ENCODE measurements around the gene CALHM5.

Gene CALHM5

GRCh38 chr6:116483616-116484015 lies 27.8 kb upstream of the CALHM5 start:
- Histone ChIP-seq H3K4me3 (ENCODE audit: low read depth, low read length) (no peak overlapping the region), H3K4me1 (ENCODE audit: control insufficient read depth, insufficient read depth, low read length) (peaks cover 18% of the 10 kb centered on the region; the same call in 1 of the 2 replicates), H3K27ac (ENCODE audit: extremely low read depth, low read depth, low read length) (no peak overlapping the region), H3K36me3 (ENCODE audit: control insufficient read depth in 2 of 2, insufficient read depth in 1 of 2, low read length in 2 of 2) (no peaks in the 10 kb centered on the region), H3K9me3 (ENCODE audit: control insufficient read depth, insufficient read depth, low read depth, low read length) (no peaks in the 10 kb centered on the region)
- ChIA-PET POLR2A (no interaction called here), CTCF (interaction anchor here (0.6 to 0.7 kb wide), 2 partner anchors 81 to 86 kb away, joined by 3 read pairs; no protein-coding TSS in a partner anchor)
- TF ChIP-seq PRDM6 (tag by site-specific recombination; IDR thresholded peaks at IDR 0.05) = peak; percentile 62
- peak; percentile 73 for TF ChIP-seq ZXDB (tag by site-specific recombination; IDR thresholded peaks at IDR 0.05)
- peak; percentile 27; the same call in 1 of the 2 replicates for TF ChIP-seq OSR2 (tag by site-specific recombination; IDR thresholded peaks at IDR 0.05)
- TF ChIP-seq HOXA7 (CRISPR knock-in tag; IDR thresholded peaks at IDR 0.05; ENCODE audit: borderline replicate concordance) = no peak
- peak; percentile 77 for TF ChIP-seq FEZF1 (tag by site-specific recombination; IDR thresholded peaks at IDR 0.05)
- TF ChIP-seq ZNF843 (tag by site-specific recombination; IDR thresholded peaks at IDR 0.05) = peak; percentile 87
- no peak for TF ChIP-seq CTCF (tag by site-specific recombination; IDR thresholded peaks at IDR 0.05)
- no peak for TF ChIP-seq ZNF146 (tag by site-specific recombination; IDR thresholded peaks at IDR 0.05)

- CTCF ChIA-PET = interaction anchor here (0.6 to 1.0 kb wide), 3 partner anchors 16 to 124 kb away, joined by 3 to 6 read pairs (median 3); no protein-coding TSS in a partner anchor
- no peaks in the 10 kb centered on the region for H3K36me3 ChIP-seq (ENCODE audit: control insufficient read depth in 2 of 2, insufficient read depth in 1 of 2, low read length in 2 of 2)
- H3K9me3 ChIP-seq (ENCODE audit: control insufficient read depth, insufficient read depth, low read depth, low read length) = no peaks in the 10 kb centered on the region
- peak; percentile 67 for TF ChIP-seq ZBTB44 (tag by site-specific recombination; IDR thresholded peaks at IDR 0.05)
- TF ChIP-seq ZNF843 (tag by site-specific recombination; IDR thresholded peaks at IDR 0.05) = peak; percentile 34; the same call in 1 of the 2 replicates
- no peak for TF ChIP-seq ZNF302 (tag by site-specific recombination; IDR thresholded peaks at IDR 0.05; ENCODE audit: low read depth)
- no peak overlapping the region for H3K4me3 ChIP-seq (ENCODE audit: low read depth, low read length)
- POLR2A ChIA-PET = no interaction called here
- peaks cover 18% of the 10 kb centered on the region; the same call in 1 of the 2 replicates for H3K4me1 ChIP-seq (ENCODE audit: control insufficient read depth, insufficient read depth, low read length)
- H3K27ac ChIP-seq (ENCODE audit: extremely low read depth, low read depth, low read length) = no peak overlapping the region
Measured at GRCh38 chr6:116485559-116486184, 25.8 kb upstream of the CALHM5 start.

- ChIA-PET CTCF (interaction anchor here (1.9 kb wide), 1 partner anchor 20 kb away, joined by 10 read pairs; the partner anchor contains the start of gene CALHM5), POLR2A (no interaction called here)
- TF ChIP-seq ZNF211 (tag by site-specific recombination; IDR thresholded peaks at IDR 0.05; ENCODE audit: low read depth) (peak; percentile 81), PRDM6 (tag by site-specific recombination; IDR thresholded peaks at IDR 0.05) (no peak)
- Histone ChIP-seq H3K4me3 (ENCODE audit: low read depth, low read length) (no peak overlapping the region), H3K36me3 (ENCODE audit: control insufficient read depth in 2 of 2, insufficient read depth in 1 of 2, low read length in 2 of 2) (no peaks in the 10 kb centered on the region), H3K4me1 (ENCODE audit: control insufficient read depth, insufficient read depth, low read length) (no peaks in the 10 kb centered on the region), H3K27ac (ENCODE audit: extremely low read depth, low read depth, low read length) (no peak overlapping the region), H3K9me3 (ENCODE audit: control insufficient read depth, insufficient read depth, low read depth, low read length) (no peaks in the 10 kb centered on the region)
Measured at GRCh38 chr6:116491610-116492330, 19.7 kb upstream of the CALHM5 start.
